ENCODE results near the gene SH3GLB1. TPM values are rescaled to one million over a fixed set of nuclear protein-coding genes. Genes with fewer than 3 reads are reported as not detected.

SH3GLB1 gene
- total RNA-seq, 1 experiment from 2014 or later = 108 TPM

DNA sequence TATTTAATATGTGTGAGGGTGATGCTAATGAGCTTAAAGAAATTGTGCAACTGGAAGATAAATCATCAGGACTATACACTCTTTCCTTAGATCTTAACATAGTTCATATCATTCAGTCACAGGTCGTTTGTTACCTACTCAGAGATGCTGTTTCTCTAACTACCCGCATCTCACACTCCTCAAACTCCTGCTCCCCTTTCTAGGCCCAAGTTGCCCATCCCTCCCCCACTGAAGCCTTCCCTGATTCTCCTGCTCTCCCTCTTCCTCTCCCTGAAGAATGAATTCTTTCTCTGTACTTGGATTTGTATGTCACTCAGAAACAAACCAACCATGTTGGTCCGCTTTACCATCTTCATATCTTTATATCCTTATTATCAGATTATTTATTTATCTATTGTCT is 9.1 kb downstream of the SH3GLB1 start:
- ChIA-PET CTCF (interaction anchor here (0.6 to 3.3 kb wide), 6 partner anchors 9 to 371 kb away, joined by 3 to 43 read pairs (median 4); partner anchors contain the start of gene SH3GLB1), POLR2A (interaction anchor here (1.0 to 7.1 kb wide), 8 partner anchors 8 to 317 kb away, joined by 3 to 122 read pairs (median 6); partner anchors contain the start of genes CLCA2, HS2ST1, ODF2L and SELENOF)
- H3K9me3 Mint-ChIP-seq (ENCODE audit: unreplicated experiment) = no peaks in the 10 kb centered on the region
- intact Hi-C loops (cut with micrococcal nuclease) = no loop called here
- no peak overlapping the region for H3K4me3 Mint-ChIP-seq (ENCODE audit: unreplicated experiment)
- TF ChIP-seq, protein P1, sequence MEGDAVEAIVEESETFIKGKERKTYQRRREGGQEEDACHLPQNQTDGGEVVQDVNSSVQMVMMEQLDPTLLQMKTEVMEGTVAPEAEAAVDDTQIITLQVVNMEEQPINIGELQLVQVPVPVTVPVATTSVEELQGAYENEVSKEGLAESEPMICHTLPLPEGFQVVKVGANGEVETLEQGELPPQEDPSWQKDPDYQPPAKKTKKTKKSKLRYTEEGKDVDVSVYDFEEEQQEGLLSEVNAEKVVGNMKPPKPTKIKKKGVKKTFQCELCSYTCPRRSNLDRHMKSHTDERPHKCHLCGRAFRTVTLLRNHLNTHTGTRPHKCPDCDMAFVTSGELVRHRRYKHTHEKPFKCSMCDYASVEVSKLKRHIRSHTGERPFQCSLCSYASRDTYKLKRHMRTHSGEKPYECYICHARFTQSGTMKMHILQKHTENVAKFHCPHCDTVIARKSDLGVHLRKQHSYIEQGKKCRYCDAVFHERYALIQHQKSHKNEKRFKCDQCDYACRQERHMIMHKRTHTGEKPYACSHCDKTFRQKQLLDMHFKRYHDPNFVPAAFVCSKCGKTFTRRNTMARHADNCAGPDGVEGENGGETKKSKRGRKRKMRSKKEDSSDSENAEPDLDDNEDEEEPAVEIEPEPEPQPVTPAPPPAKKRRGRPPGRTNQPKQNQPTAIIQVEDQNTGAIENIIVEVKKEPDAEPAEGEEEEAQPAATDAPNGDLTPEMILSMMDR (IDR thresholded peaks at IDR 0.05; ENCODE audit: unreplicated experiment) = no peak
- DNase-seq (ENCODE audit: unreplicated experiment) = no peak
- H3K4me1 Mint-ChIP-seq (ENCODE audit: insufficient read depth, unreplicated experiment) = peaks cover 12% of the 10 kb centered on the region
- H3K27me3 Mint-ChIP-seq (ENCODE audit: insufficient read depth, unreplicated experiment) = no peaks in the 10 kb centered on the region
- peaks cover 26% of the 10 kb centered on the region for H3K36me3 Mint-ChIP-seq (ENCODE audit: insufficient read depth, unreplicated experiment)
- BruUV-seq (replicated peaks) = no TSS peak
- H3K27ac Mint-ChIP-seq (ENCODE audit: low read depth, unreplicated experiment) = no peak overlapping the region

DNA sequence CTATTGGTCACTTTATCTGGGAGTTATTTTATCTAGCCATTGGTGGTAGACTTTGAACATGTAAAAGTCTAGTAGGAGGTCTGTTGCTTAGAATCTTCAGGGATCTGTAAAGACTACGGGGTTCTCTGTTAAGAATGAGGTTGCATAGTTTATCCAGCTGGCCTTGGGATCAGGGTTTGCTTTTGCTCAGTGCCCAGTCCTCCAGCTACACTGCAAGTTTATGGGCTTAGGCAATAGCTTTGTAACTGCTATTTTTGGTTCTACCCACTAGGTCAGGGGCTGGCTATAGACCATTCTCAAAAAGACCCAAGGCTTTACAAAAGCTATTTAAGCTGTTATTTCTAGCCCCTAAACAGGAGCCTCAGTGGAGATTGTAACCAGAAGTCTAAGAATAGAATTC is 9.8 kb downstream of the SH3GLB1 start:
- no TSS peak for BruUV-seq (replicated peaks)
- peak; percentile 13 for DNase-seq (ENCODE audit: unreplicated experiment)
- peak overlapping the region; percentile 19 for H3K4me3 Mint-ChIP-seq (ENCODE audit: unreplicated experiment)
- CTCF ChIA-PET = interaction anchor here (0.6 to 3.3 kb wide), 8 partner anchors 10 to 370 kb away, joined by 3 to 43 read pairs (median 4); partner anchors contain the start of gene SH3GLB1
- peak overlapping the region; percentile 17 for H3K27ac Mint-ChIP-seq (ENCODE audit: low read depth, unreplicated experiment)
- intact Hi-C loops (cut with micrococcal nuclease) = no loop called here
- H3K4me1 Mint-ChIP-seq (ENCODE audit: insufficient read depth, unreplicated experiment) = peaks cover 8% of the 10 kb centered on the region
- TF ChIP-seq, protein P1 (IDR thresholded peaks at IDR 0.05; ENCODE audit: unreplicated experiment) = no peak
- H3K27me3 Mint-ChIP-seq (ENCODE audit: insufficient read depth, unreplicated experiment) = no peaks in the 10 kb centered on the region
- H3K9me3 Mint-ChIP-seq (ENCODE audit: unreplicated experiment) = no peaks in the 10 kb centered on the region
- peaks cover 30% of the 10 kb centered on the region for H3K36me3 Mint-ChIP-seq (ENCODE audit: insufficient read depth, unreplicated experiment)
- POLR2A ChIA-PET = interaction anchor here (0.7 to 7.1 kb wide), 11 partner anchors 9 to 1867 kb away, joined by 3 to 122 read pairs (median 5); partner anchors contain the start of genes CLCA2, HS2ST1, ODF2L and SELENOF

DNA sequence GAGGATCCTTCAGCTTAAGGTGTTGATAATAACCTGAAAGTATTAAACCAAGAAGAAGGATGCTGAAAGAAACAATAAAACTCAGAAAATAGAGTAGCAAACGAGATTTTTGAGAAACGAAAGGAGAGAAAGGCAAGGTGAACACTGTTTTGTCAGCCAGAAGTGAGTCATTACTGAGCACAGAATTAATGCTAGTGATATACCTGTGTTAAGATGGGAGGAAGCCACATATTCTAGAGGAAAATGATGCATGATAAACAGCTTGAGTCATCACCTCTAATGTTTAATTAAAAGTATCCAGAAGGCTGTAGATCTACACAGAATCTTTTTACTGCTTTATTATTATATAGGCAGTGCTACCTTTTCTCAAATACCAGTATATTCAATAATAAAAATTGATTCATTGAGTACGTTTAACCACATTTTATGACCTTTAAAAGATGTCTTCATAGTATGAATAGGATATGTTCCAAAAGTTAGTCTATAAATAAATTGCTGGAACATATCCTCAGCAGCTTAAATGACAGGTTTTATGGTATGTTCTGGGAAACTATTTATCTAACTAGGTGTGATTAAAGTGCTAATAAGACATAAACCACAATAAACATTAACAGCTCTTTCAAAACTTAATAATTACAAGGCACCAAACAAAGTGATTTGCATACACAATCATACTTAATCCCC is 10.3 kb downstream of the SH3GLB1 start:
- Mint-ChIP-seq H3K4me1 (ENCODE audit: insufficient read depth, unreplicated experiment) (peaks cover 6% of the 10 kb centered on the region), H3K27me3 (ENCODE audit: insufficient read depth, unreplicated experiment) (no peaks in the 10 kb centered on the region), H3K36me3 (ENCODE audit: insufficient read depth, unreplicated experiment) (peaks cover 33% of the 10 kb centered on the region), H3K9me3 (ENCODE audit: unreplicated experiment) (no peaks in the 10 kb centered on the region), H3K27ac (ENCODE audit: low read depth, unreplicated experiment) (peak overlapping the region; percentile 17), H3K4me3 (ENCODE audit: unreplicated experiment) (peak overlapping the region; percentile 19)
- intact Hi-C loops (cut with micrococcal nuclease) = no loop called here
- POLR2A ChIA-PET = interaction anchor here (0.6 to 7.1 kb wide), 13 partner anchors 10 to 1867 kb away, joined by 3 to 122 read pairs (median 5); partner anchors contain the start of genes CLCA2, HS2ST1, ODF2L and SELENOF
- DNase-seq (ENCODE audit: unreplicated experiment) = peak; percentile 36
- TF ChIP-seq, protein P1 (IDR thresholded peaks at IDR 0.05; ENCODE audit: unreplicated experiment) = no peak
- no TSS peak for BruUV-seq (replicated peaks)
- CTCF ChIA-PET = interaction anchor here (0.6 to 3.3 kb wide), 10 partner anchors 9 to 370 kb away, joined by 3 to 43 read pairs (median 3); partner anchors contain the start of gene SH3GLB1

DNA sequence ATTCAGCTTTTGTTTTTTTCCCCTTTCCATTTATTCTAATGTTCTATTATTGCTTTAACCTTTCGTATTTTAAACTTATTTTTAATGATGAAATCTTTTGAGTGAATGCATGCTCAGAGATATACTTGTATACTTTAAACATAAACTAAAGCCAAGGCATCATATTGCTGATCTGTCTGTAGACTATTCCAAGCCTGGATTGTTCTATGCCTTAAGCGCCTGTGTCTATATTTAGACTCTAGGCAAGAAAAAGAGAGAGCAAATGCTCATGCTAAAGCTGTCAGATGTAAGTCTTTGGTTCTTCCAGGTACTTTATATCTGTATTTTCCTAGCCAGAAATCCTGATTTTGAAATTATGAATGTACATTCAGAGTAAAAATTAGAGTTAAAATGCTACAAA is 14.4 kb downstream of the SH3GLB1 start:
- CTCF ChIA-PET = interaction anchor here (1.3 to 3.6 kb wide), 2 partner anchors 15 to 243 kb away, joined by 3 to 16 read pairs; partner anchors contain the start of gene SH3GLB1
- POLR2A ChIA-PET = interaction anchor here (0.8 to 7.1 kb wide), 2 partner anchors 9 to 14 kb away, joined by 5 to 122 read pairs; partner anchors contain the start of gene SH3GLB1
- Mint-ChIP-seq H3K27me3 (ENCODE audit: insufficient read depth, unreplicated experiment) (no peaks in the 10 kb centered on the region), H3K36me3 (ENCODE audit: insufficient read depth, unreplicated experiment) (peaks cover 53% of the 10 kb centered on the region), H3K9me3 (ENCODE audit: unreplicated experiment) (no peaks in the 10 kb centered on the region), H3K4me1 (ENCODE audit: insufficient read depth, unreplicated experiment) (peaks cover under 1% of the 10 kb centered on the region), H3K4me3 (ENCODE audit: unreplicated experiment) (no peak overlapping the region), H3K27ac (ENCODE audit: low read depth, unreplicated experiment) (no peak overlapping the region)
- intact Hi-C loops (cut with micrococcal nuclease) = no loop called here
- BruUV-seq (replicated peaks) = no TSS peak
- TF ChIP-seq, protein P1 (IDR thresholded peaks at IDR 0.05; ENCODE audit: unreplicated experiment) = no peak
- DNase-seq (ENCODE audit: unreplicated experiment) = no peak

All from MCF 10A (cell line).